Stimulated activated CD4-positive, alpha-beta T cell treated with anti-CD3 and anti-CD28 coated beads, Interleukin-15, amount 100 ng/mL, for 24 hours (primary cell): ENCODE results near the gene CDH16.
A peak's percentile ranks its signal among the peaks of the same experiment; 100 is the strongest.
"Not testable (repeated sequence)": the region's sequence is repeated elsewhere in the genome, so short reads cannot be mapped to it uniquely, and the experiment has no call there.

ENCODE experiments used
- DNase-seq: peaks from one replicate; pipeline ENCODE4 v3.0.0-alpha.2; 2020

Gene CDH16

DNA sequence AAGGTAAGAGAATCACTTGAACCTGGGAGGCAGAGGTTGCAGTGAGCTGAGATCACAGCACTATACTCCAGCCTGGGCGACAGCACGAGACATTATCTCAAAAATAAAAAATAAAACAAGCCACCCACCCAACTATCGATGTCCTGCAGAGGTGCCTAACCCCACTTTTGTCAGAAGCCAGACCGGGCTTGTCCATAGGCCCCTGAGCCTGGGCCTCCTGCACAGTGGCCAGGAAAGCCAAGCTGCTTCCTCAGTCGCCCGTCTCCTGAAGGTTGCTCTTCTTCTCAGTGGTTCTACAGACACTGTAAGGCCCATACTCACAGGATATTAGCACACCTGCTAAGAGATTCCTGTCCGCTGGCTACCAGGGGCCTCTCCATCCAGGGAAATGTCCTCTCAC, 27.9 kb upstream of the CDH16 start:
- no peak for DNase-seq

DNA sequence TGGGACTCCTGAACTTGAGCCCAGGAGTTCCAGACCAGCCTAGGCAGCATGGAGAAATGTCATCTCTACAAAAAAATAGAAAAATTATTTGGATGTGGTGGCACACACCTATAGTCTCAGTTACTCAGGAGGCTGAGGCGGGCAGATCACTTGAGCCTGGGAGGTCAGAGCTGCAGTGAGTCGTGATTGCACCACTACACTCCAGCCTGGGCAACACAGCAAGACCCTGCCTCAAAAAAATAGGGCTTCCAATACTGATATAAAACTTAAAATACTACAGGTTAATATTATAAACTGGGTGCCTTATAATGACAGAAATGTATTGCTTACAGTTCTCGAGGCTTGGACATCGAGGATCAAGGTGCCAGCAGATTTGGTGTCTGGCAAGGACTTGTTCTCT, 27.3 kb upstream of the CDH16 start:
- no peak for DNase-seq

DNA sequence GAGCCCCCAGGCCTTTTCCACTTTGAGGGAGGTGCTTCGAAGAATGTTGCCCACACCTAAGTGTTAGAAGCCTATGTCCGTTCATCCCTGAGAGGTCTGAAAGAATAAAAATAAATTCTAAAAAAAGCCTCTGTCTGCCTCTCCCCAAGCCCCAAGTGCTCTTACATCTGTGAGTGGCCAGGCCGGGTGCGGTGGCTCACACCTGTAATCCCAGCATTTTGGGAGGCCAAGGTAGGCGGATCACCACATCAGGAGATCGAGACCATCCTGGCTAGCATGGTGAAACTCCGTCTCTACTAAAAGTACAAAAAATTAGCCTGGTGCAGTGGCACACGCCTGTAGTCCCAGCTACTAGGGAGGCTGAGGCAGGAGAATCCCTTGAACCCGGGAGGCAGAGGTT, 26.3 kb upstream of the CDH16 start:
- DNase-seq = not testable (repeated sequence)

DNA sequence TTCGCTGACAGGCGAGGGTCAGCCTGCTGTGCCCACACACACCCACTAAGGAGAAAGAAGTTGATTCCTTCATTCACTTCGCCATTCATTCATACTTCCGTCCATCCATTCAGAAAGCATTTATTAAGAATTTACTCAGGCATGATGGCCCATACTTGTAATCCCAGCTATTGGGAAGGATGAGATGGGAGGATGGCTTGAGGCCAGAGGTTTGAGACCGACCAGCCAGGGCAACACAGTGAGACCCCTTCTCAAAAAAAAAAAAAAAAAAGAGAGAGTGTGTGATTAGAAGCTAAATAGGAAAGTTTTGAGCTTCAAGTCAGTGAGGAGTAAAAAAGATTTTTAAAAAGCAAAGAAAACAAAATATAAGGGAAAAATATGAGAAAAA, 25.4 kb upstream of the CDH16 start:
- no peak for DNase-seq

DNA sequence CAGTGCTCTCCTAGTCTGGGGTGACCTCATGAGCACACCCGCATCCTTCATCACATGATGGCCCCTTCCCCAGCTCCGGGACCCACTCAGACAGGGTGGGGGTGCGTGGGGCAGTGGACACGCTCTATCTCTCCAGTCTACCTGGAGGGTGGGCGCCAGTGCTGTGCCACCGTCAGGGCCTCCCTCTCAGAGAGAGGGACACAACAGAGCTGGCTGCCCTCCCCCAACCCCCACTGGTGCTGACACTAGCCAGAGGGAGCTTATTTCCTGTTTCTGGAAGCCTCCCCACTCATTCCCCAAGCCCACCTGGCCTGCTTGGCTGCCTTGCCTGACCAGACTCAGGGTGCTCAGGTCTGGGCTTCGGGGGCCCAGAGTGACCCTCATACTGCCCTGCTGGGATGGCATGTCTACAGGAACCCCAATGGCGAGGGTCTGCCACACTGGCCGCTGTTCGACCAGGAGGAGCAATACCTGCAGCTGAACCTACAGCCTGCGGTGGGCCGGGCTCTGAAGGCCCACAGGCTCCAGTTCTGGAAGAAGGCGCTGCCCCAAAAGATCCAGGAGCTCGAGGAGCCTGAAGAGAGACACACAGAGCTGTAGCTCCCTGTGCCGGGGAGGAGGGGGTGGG, 24.9 kb upstream of the CDH16 start:
- DNase-seq = no peak

DNA sequence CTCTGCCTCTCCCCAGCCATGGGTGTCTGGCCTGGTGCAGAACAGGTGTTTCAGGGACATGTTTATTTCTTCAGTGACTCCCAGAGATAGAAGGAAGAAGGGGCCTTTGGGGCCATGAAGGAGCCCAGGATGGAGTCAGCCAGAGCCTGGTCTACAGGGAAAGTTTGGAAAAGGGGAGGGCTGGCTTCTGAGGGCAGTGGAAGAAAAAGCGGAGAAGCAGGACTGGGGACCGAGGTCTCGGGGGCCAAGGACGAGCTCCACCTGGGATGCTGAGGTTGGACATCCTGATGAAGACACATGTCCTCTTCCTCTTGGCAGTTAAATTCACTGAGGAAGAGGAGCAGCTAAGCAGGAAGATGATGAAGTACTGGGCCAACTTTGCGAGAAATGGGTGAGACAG, 24.3 kb upstream of the CDH16 start:
- DNase-seq = no peak

DNA sequence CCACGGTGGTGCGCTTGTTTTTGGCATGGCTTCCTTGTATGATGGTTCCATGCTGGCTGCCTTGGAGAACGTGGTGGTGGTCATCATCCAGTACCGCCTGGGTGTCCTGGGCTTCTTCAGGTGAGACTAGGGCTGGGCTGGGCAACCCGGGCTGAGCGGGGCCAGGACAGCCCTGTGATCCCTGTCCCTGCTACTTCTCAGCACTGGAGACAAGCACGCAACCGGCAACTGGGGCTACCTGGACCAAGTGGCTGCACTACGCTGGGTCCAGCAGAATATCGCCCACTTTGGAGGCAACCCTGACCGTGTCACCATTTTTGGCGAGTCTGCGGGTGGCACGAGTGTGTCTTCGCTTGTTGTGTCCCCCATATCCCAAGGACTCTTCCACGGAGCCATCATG, 21.6 kb upstream of the CDH16 start:
- DNase-seq = no peak

DNA sequence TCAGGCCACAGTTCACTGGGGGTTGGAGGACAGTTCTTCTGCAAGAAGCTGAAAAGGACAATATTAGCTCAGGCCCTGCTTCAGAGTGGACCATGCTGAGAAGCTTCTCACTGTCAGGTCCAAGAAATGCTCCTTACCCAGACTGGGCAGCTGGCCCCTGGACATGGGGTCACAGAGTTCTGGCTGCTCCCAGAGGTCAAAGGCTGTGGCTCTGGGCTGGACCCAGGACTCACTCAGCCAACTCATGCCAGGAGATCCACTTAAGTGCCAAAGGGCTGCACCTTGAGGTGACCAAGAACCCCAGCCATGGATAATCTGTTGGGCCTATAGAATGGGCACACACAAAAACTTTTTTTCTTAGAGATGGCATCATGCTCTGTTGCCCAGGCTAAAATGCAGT, 20.7 kb upstream of the CDH16 start:
- no peak for DNase-seq

DNA sequence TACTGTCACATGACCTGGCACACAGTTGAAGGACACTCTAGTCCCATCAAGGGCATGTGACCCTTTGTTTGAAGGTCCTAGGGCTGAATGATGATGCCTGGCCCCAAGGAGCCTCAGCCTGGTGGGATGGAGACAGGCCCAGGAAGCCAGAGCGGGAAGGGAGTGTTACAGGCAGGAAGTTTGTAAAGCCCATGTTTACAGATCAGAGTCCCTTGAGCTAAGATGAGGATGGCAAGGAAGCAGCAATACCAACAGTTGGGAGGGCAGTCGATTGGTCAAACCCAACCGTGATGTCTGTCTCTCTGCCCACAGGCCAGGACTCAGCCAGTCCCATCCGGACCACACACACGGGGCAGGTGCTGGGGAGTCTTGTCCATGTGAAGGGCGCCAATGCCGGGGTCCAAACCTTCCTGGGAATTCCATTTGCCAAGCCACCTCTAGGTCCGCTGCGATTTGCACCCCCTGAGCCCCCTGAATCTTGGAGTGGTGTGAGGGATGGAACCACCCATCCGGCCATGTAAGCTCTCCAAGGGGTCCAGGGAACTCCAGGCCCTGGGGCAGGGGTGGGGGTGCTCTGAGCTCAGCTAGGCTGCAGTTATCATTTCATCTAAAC, 19.1 kb upstream of the CDH16 start:
- no peak for DNase-seq

DNA sequence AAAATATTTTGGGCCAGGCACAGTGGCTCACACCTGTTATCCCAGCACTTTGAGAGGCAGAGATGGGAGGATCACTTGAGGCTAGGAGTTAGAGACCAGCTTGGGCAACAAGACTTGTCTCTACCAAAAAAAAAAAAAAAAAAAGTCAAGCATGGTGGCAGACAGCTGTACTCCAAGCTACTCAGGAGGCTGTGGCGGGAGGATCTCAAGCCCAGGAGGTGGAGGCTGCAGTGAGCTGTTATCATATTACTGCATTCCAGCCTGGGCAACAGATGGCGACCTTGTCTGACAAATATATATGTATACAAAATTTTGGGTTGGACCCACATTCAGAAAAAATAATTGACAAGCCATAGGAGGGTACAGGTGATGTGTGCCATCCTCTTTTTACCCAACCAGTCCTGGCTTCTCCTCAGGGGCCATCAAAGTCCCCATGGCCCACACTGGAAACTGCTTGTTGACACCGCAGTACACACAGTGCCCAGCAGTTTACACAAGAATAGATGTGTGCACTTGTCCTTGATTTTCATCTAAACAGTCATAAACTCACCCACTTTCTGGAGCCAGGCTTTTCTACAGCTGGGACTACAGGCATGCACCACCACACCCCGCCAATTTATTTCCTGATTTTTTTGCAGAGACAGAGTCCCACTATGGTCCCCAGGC, 18.3 kb upstream of the CDH16 start:
- DNase-seq = no peak

DNA sequence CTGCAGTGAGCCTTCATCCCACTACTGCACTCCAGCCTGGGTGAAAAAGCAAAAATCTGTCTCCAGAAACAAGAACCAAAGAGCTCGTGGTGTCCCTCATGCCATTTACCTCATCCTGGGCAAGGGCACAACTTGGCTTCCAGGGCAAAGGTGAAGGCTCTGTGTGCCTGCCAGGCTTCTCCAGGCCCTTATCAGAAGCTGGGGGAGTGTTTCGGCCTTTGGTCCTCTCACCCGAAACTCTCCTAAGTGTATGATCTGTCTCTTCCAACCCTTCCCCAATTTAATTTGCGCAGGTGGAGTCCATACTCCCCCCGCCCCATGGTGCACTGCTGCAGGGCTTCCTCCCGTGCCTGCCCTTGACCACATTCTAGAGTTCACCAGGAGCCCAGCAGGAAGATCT, 17.8 kb upstream of the CDH16 start:
- no peak for DNase-seq

DNA sequence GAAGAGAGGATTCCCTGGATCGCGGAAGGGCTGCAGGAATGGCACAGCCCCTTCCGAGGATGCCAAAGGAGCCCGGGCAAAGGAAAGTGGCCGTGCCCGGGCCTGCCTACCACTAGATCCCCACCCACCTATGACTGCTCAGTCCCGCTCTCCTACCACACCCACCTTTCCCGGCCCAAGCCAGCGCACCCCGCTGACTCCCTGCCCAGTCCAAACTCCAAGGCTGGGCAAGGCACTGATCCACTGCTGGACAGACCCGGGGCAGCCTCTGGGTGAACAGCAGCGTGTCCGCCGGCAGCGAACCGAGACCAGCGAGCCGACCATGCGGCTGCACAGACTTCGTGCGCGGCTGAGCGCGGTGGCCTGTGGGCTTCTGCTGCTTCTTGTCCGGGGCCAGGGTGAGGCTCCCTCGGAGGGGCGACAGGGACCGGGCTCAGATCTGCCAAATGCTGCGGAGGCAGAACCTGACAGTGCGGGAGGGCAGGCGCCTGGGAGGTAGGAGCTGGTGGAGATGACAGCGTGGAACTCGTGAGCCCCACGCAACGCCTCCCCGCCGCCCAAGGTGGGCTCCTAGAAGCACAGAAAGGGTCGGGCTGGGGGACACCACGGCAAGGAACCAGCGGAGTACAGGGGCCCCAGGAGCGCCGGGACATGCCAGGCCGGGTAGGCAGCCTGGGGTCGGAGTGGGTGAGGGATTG, 16.8 kb upstream of the CDH16 start, which contains the start of gene CES2:
Gene CES2, plus strand, starts transcription at position 203 of the 698 bp plus-strand sequence. Its CDS starts 120 bp downstream, at position 323.
- DNase-seq = no peak

DNA sequence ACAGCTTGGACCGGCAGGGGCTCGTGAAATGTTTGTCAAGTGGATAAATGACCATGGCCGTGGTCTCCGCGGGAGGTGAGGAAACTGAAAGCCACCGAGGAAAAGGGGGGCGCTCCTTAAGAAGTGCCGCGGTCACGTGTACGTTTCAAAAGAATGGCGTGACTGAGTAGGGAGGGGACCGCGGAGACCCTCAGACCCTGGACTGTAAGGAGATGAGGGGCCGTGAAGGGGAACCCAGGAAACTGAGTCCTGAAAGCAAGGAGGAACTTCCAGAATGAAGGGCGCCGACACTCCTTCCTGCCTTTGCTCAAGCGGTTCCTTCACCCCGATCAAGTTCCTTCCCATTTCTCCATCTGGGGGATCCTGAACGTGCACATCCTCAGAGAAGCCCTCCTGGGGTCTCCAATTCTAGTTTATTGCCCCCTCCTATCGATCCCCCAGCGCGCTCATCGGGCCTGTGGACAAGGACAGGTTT, 16.2 kb upstream of the CDH16 start:
- DNase-seq = not testable (repeated sequence)

DNA sequence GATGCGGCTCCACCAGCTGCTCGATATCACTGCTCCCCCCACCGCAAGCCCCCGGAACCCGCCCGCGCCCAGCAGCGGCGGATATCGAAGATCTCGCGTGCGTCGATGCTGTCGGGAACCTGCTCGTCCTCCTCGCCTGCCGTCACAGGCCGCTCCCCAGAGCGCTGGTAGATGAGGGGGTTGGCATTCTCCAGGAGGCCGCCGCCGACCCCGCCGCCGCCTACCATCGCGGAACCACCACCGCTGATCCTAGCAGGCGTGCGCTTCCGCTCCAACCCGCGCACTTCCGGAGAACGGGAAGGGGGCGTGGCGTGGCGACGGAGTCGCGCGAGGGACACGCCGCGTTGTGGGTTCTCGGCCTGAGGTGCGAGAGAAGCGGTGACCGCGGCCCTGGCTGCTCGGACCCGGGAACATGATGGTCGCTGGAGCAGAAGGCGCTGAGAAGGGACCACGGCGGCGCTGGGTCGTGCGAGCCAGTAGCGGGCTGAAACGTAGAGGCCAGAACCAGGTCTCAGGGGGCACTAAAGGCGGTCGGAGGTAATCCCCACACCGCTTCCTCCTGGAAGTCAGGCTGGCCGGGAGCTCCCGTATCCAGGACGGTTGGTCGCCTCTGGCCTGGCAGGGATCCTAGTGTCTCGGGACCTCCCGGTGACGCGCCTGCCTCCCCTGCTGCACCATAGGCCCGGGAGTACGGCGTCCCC, 15.6 kb upstream of the CDH16 start, which contains the start of gene CIAO2B:
Gene CIAO2B, minus strand, starts transcription at position 265 of the 701 bp plus-strand sequence. Its CDS starts 38 bp downstream, at position 227.
- peak; percentile 93 for DNase-seq

DNA sequence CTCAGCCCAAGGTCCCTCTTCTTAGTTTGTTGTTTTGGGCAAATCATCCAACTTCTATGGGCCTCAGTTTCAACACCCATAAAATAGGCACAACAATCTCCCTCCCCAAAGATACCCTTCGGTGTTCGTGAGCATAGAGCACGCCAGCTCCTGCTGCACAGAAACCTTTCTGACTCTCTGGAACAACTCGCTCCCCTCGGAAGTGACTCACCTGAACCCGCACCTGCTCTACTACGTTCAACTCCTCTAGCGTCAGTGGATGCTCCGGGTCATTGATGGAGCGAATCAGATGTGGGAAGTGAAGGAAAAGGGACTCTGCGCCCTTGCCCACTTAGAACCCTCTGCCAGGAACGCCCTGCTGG, 15.1 kb upstream of the CDH16 start:
- peak; percentile 68 for DNase-seq

DNA sequence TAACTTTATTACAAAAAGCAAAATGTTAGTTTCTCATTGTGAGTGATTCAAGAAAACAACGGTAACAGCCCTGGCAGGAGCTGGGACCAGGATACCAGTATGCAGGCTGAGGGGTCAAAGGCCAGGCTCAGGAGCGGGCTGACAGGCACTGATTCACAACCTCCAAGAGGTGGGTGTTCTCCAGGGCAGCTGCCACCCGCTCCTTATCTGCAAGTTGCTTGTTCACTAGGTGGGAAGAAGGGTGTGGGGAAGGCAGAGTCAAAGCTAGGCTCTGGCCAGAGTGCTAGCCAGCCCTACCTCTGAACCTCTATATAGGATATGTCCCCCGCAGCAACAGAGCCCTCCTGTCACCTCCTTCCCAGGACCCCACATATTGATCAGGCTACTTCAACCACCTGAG, 13.4 kb upstream of the CDH16 start:
- DNase-seq = no peak

DNA sequence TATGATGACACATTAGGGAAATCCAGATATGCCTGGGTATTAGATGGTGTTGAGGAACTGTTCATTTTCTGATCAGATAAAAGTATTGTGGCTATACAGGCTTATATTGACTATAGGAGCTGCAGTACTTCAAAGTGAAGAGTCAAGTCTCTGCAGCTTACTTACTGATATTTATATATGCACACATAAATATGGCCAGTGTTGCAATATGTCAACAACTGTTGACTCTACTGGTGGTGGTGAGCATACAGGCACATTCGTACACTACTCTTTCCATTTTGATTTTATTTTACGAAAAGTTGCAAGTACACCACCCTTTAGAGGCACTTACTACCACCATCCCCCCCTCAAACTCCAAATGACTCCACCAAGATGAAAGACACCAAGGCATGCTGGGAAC, 13.0 kb upstream of the CDH16 start:
- DNase-seq = no peak

DNA sequence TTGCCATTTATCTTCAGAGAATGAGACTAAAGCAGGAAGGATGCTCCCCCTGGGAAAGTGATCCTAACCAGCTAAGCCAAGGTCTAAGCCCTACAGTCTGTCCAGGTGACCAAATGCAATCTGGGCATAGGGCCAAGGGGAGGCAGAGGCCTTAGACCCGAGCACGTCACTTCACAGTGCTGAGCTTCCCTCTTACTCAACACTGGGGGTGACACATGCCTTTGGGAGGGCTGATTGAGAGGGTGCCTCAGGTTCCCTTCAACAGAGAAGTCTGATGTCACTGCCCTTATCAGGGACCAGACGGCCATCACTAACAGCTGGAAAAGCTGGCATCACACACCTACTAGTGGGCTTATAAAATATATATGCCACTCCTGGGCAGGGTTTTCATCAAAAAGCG, 11.5 kb upstream of the CDH16 start:
- no peak for DNase-seq

DNA sequence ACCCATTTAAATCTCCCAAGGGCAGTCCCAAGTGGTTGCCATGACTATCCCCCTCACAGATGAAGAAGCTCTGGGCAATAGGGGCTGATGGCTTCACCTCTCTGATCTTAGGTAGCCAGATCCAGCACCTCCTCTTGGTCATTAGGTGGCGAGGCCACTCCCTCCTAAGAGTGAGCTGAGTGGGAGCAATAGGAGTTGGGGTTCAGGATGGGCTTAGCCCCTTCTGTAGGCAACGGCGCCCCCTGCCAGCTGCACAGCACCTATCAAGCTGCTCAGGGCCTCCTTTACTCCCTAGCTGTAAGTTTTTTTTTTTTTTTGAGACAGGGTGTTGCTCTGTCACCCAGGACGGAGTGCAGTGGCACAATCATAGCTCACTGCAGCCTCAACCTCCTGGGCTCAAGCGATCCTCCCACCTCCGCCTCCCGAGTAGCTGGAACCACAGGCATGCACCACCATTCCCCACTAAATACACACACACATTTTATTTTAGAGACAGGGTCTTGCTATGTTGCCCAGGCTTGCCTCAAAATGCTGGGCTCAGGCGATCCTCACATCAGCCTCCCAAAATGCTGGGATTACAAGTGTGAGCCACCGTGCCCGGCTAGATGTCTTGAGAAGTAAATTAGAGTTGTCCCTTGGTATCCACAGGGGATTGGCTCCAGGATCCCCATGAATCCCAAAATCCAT, 10.2 kb upstream of the CDH16 start:
- DNase-seq = peak; percentile 63

DNA sequence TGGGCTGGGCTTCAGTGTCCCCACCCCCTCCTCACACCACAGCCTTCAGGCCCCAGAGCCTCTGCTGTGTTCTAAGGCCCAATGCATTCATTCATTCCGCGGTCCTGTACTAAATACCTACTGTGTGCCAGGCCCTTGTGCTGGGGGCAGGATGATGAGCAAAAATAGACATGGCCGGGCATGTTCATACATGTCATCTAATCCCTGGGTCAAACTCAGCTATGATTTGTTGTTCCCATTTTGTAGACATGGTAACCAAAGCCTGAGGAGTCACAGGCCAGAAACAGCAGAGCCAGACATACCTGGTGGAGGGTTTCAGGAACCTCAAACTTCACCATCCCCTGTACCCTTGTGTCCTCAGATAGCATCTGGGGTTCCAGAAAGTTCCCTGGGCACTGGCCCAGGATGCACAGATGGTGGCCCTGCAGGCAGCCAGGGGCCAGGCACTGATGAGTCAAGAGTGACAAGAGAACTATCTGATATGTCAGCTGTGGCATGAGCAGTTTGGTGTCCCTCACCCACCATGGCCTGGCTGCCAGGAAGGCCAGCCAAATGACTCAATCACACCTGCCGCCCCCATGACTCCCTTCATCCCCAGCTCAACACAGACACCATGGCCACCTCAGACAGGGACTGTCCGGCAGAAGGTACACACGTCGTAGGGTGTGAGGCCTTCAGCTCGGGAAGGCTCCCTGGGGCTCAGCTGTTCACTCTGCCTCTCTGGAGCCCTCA, 9.4 kb upstream of the CDH16 start:
- DNase-seq = no peak

DNA sequence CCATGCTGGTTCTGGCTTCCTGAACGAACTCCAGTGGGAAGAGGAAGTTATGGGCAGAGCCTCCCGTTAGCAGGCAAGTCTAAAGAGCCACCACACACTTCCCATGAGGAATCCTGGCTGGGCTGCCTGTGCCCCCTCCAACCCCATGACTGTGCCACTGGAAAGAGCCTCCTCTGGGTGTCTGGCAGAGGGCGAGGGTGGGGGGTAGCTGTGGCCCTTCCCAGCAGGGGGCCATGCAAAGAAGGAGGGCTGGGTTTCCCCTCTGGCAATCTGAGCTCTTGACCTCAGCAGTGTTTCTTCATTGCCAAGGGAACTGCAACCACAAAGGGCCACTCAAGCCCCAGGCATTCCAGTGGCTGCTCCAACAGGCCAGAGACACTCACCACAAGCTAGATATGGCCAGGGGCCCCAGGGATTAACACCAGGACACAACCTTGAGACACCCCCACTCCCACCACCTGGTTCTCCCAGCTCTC, 8.3 kb upstream of the CDH16 start:
- DNase-seq = no peak
